MG63 (cell line): Measurements from ENCODE around the gene KBTBD4. TPM values are rescaled to one million over a fixed set of nuclear protein-coding genes. Genes with fewer than 3 reads are reported as not detected.

Experiments
- DNase-seq: peaks from one replicate; pipeline ENCODE4 v3.0.0-alpha.2; 2020
- H3K27me3 ChIP-seq: fragments of 250-450 bp; sonication (Bioruptor Pico); 2 replicates; pipeline ENCODE4 v1.5.1; 2020; ENCODE audit warnings: mild to moderate bottlenecking, moderate library complexity
- H3K36me3 ChIP-seq: fragments of 250-450 bp; sonication (Bioruptor Pico); 2 replicates; pipeline ENCODE4 v1.5.1; 2020; ENCODE audit warnings: mild to moderate bottlenecking, moderate library complexity
- H3K4me3 ChIP-seq: fragments of 250-450 bp; sonication (Bioruptor Pico); 2 replicates; pipeline ENCODE4 v1.5.1; 2020; ENCODE audit warnings: mild to moderate bottlenecking, moderate library complexity
- H3K9me3 ChIP-seq: fragments of 250-450 bp; sonication (Bioruptor Pico); 2 replicates; pipeline ENCODE4 v1.5.1; 2020; ENCODE audit warnings: mild to moderate bottlenecking, moderate library complexity
- total RNA-seq: library from RNA; depleted of rRNA; stranded (reverse); fragments of >200 nt; shearing (Covaris generic); gene quantifications from 2 replicates; pipeline ENCODE4 v1.2.3, GENCODE V29; 2014; ENCODE audit warnings: low replicate concordance; rRNA removed

The KBTBD4 gene
- total RNA-seq, 1 experiment from 2014 or later = 37.1 TPM

DNA sequence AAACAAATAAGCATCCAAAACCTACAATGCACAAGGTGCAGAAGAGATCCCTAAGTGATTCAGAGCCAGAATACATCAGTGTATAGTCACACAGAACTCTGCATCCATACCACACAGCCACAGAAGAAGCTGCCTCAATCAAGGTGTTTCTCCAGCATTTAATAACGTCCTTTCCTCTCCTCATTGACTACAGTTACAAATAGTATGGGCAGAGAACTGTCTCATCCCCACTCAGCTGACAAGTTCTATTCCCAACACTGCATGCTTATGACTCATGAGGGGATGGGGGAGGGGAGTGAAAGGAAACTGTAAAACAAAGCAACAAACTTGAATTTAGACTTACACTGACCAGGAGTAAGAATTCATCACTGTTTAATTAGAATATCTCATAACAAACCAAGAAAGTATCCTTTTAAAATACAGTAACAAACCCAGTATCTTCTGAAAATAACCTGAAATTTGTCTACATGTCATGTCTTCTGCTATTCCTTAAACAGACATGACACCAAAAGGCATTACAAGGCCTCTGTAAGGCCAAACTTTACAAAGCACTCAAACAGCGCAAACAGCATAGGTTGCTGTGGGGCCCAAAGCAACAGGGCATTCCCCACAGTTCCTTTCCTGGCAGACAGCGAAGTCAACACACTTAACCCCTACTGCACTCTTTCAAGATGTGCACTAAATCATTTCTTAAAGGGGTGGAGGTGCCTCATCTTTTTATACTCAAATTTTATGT is 55.1 kb downstream of the KBTBD4 start:
- Histone ChIP-seq H3K27me3 (no peaks in the 10 kb centered on the region), H3K9me3 (no peaks in the 10 kb centered on the region), H3K4me3 (no peak overlapping the region), H3K36me3 (peaks cover 27% of the 10 kb centered on the region)
- DNase-seq = peak; percentile 54

Other genes starting within 250 kb of the KBTBD4 start
- not detected in 2 replicates for gene MYBPC3, start 226.3 kb downstream of the KBTBD4 start, total RNA-seq
- gene SPI1, start 200.4 kb downstream of the KBTBD4 start, total RNA-seq = not detected in 2 replicates
- gene SLC39A13, start 170.4 kb downstream of the KBTBD4 start, total RNA-seq = 34.0 and 51.1 TPM in 2 replicates
- 147 and 165 TPM in 2 replicates for gene PSMC3, start 152.5 kb downstream of the KBTBD4 start, total RNA-seq
- 0.16 TPM in 1 of 2 replicates, not detected in the other for gene RAPSN, start 129.8 kb downstream of the KBTBD4 start, total RNA-seq
- 69.3 and 86.9 TPM in 2 replicates for gene CELF1, start 25.8 kb downstream of the KBTBD4 start, total RNA-seq
- 24.4 and 86.0 TPM in 2 replicates for gene PTPMT1, start 13.4 kb downstream of the KBTBD4 start, total RNA-seq
- gene NDUFS3, start 104 bp upstream of the KBTBD4 start, total RNA-seq = 109 and 118 TPM in 2 replicates
- not detected in 2 replicates for gene FAM180B, start 7.7 kb upstream of the KBTBD4 start, total RNA-seq
- not detected in 2 replicates for gene C1QTNF4, start 15.4 kb upstream of the KBTBD4 start, total RNA-seq
- gene MTCH2, start 63.6 kb upstream of the KBTBD4 start, total RNA-seq = 24.3 and 43.0 TPM in 2 replicates
- not detected in 2 replicates for gene AGBL2, start 136.4 kb upstream of the KBTBD4 start, total RNA-seq
- 36.8 and 45.1 TPM in 2 replicates for gene FNBP4, start 188.4 kb upstream of the KBTBD4 start, total RNA-seq